ENCODE results near the gene PIGR. TPM values are rescaled to one million over a fixed set of nuclear protein-coding genes. Genes with fewer than 3 reads are reported as not detected.

PIGR gene
- total RNA-seq, 1 donor from 2014 or later, result 0.25 TPM

- H3K9me3 ChIP-seq, result no peaks in the 10 kb centered on the region
- no peaks in the 10 kb centered on the region for H3K27me3 ChIP-seq
- TF ChIP-seq CTCF (IDR thresholded peaks at IDR 0.05) (peak; percentile 53 to 79 (median 56)), POLR2A (IDR thresholded peaks at IDR 0.05) (no peak), POLR2AphosphoS5 (IDR thresholded peaks at IDR 0.05; ENCODE audit: insufficient read depth in 1 of 2, low read depth in 1 of 2) (peak in 1 of 2 donors; percentile 66)
- intact Hi-C loops (cut with DNase I), result loop anchor here (5.0 to 10.0 kb wide), 2 partner anchors 174 to 276 kb away; partner anchors contain the start of gene DYRK3
- H3K4me3 ChIP-seq, result no peak overlapping the region
- peaks cover 16% of the 10 kb centered on the region for H3K4me1 ChIP-seq
- H3K27ac ChIP-seq, result no peak overlapping the region
- DNase-seq (ENCODE audit: extremely low spot score in 2 of 2), result no peak
- H3K36me3 ChIP-seq, result no peaks in the 10 kb centered on the region
These were observed 35.1 kb downstream of the PIGR start for GRCh38 chr1:206911064-206911663.

- TF ChIP-seq POLR2AphosphoS5 (IDR thresholded peaks at IDR 0.05; ENCODE audit: insufficient read depth in 1 of 2, low read depth in 1 of 2) (peak in 1 of 2 donors; percentile 2), POLR2A (IDR thresholded peaks at IDR 0.05) (no peak)
- Histone ChIP-seq H3K9me3 (no peaks in the 10 kb centered on the region), H3K4me3 (peak overlapping the region; percentile 43 to 57), H3K36me3 (no peaks in the 10 kb centered on the region), H3K4me1 (peaks cover 16% of the 10 kb centered on the region), H3K27me3 (no peaks in the 10 kb centered on the region), H3K27ac (peak overlapping the region; percentile 15)
- no peak for DNase-seq (ENCODE audit: extremely low spot score in 2 of 2)
- intact Hi-C loops (cut with DNase I), result loop anchor here (5.0 to 10.0 kb wide), 2 partner anchors 173 to 275 kb away; partner anchors contain the start of gene DYRK3
These were observed 36.4 kb downstream of the PIGR start for GRCh38 chr1:206909883-206910318.

- Histone ChIP-seq H3K4me1 (peaks cover 16% of the 10 kb centered on the region), H3K4me3 (peak overlapping the region; percentile 43 to 57), H3K9me3 (no peaks in the 10 kb centered on the region), H3K27ac (peak overlapping the region; percentile 15), H3K27me3 (no peaks in the 10 kb centered on the region), H3K36me3 (no peaks in the 10 kb centered on the region)
- DNase-seq (ENCODE audit: extremely low spot score in 2 of 2), result no peak
- TF ChIP-seq CTCF (IDR thresholded peaks at IDR 0.05), result no peak
- TF ChIP-seq POLR2A (IDR thresholded peaks at IDR 0.05), result no peak
- TF ChIP-seq POLR2AphosphoS5 (IDR thresholded peaks at IDR 0.05; ENCODE audit: insufficient read depth in 1 of 2, low read depth in 1 of 2), result peak; percentile 26 to 38
- intact Hi-C loops (cut with DNase I), result no loop called here
These were observed 36.9 kb downstream of the PIGR start for GRCh38 chr1:206909161-206909882.

GRCh38 chr1:206908038-206908437 is 38.2 kb downstream of the PIGR start:
- no peak for DNase-seq (ENCODE audit: extremely low spot score in 2 of 2)
- no peak overlapping the region for H3K27ac ChIP-seq
- H3K4me1 ChIP-seq, result peaks cover 16% of the 10 kb centered on the region
- no peaks in the 10 kb centered on the region for H3K36me3 ChIP-seq
- H3K4me3 ChIP-seq, result no peak overlapping the region
- no peak for TF ChIP-seq CTCF (IDR thresholded peaks at IDR 0.05)
- no peak for TF ChIP-seq POLR2A (IDR thresholded peaks at IDR 0.05)
- intact Hi-C loops (cut with DNase I), result no loop called here
- no peaks in the 10 kb centered on the region for H3K9me3 ChIP-seq
- no peaks in the 10 kb centered on the region for H3K27me3 ChIP-seq

GRCh38 chr1:206907304-206907991 is 38.8 kb downstream of the PIGR start:
- no peak overlapping the region for H3K4me3 ChIP-seq
- H3K36me3 ChIP-seq, result no peaks in the 10 kb centered on the region
- no peaks in the 10 kb centered on the region for H3K27me3 ChIP-seq
- TF ChIP-seq POLR2AphosphoS5 (IDR thresholded peaks at IDR 0.05; ENCODE audit: insufficient read depth in 1 of 2, low read depth in 1 of 2), result no peak
- no peak for TF ChIP-seq CTCF (IDR thresholded peaks at IDR 0.05)
- no peak for TF ChIP-seq POLR2A (IDR thresholded peaks at IDR 0.05)
- intact Hi-C loops (cut with DNase I), result no loop called here
- no peaks in the 10 kb centered on the region for H3K9me3 ChIP-seq
- H3K4me1 ChIP-seq, result peaks cover 16% of the 10 kb centered on the region
- no peak for DNase-seq (ENCODE audit: extremely low spot score in 2 of 2)
- no peak overlapping the region for H3K27ac ChIP-seq

Data from vagina (tissue), 2 donors.